GM23338 (cell line): ENCODE measurements around the gene WDR33. TPM values are rescaled to one million over a fixed set of nuclear protein-coding genes. Genes with fewer than 3 reads are reported as not detected.
A peak's percentile ranks its signal among the peaks of the same experiment; 100 is the strongest.

Experiments used
- ATAC-seq: fragments of 200-7000 bp; cut with Tn5 transposase; 3 replicates; pipeline ENCODE4 v1.9.1; 2020
- DNase-seq: peaks from one replicate; pipeline ENCODE4 v3.0.0-alpha.2; 2015; ENCODE audit warnings: low spot score
- H2AFZ ChIP-seq: fragments of 200-600 bp; sonication (generic); 2 replicates; pipeline ENCODE4 v1.8.0; 2016; ENCODE audit warnings: antibody characterized with exemption, mild to moderate bottlenecking, moderate library complexity
- H3F3A ChIP-seq: fragments of 200-600 bp; sonication (generic); replicated peaks from 2 replicates; pipeline ENCODE4 v1.8.0; 2017; ENCODE audit warnings: antibody characterized with exemption, mixed run types, low read depth
- H3K27ac ChIP-seq: fragments of 200-600 bp; sonication (generic); 2 replicates; pipeline ENCODE4 v1.6.1; 2016; ENCODE audit warnings: low read depth
- H3K27me3 ChIP-seq: fragments of 200-600 bp; sonication (generic); 2 replicates; pipeline ENCODE4 v1.8.0; 2016; ENCODE audit warnings: mild to moderate bottlenecking, mixed run types, moderate library complexity; ENCODE audit not compliant: insufficient read depth
- H3K36me3 ChIP-seq: fragments of 200-600 bp; sonication (generic); 2 replicates; pipeline ENCODE4 v1.8.0; 2016; ENCODE audit warnings: mild to moderate bottlenecking; ENCODE audit not compliant: insufficient read depth
- H3K4me1 ChIP-seq: fragments of 200-600 bp; sonication (generic); 2 replicates; pipeline ENCODE4 v1.8.0; 2016; ENCODE audit warnings: mild to moderate bottlenecking, moderate library complexity; ENCODE audit not compliant: insufficient read depth
- H3K4me2 ChIP-seq: fragments of 200-600 bp; sonication (generic); 2 replicates; pipeline ENCODE4 v1.7.1; 2017; ENCODE audit warnings: mixed run types
- H3K4me3 ChIP-seq: fragments of 200-600 bp; sonication (generic); 2 replicates; pipeline ENCODE4 v1.6.1; 2016; ENCODE audit warnings: mixed run types
- H3K79me2 ChIP-seq: fragments of 200-600 bp; sonication (generic); replicated peaks from 2 replicates; pipeline ENCODE4 v1.8.0; 2017; ENCODE audit warnings: mild to moderate bottlenecking; ENCODE audit not compliant: insufficient read depth
- H3K9me2 ChIP-seq: fragments of 200-600 bp; sonication (generic); 2 replicates; pipeline ENCODE4 v1.8.0; 2017; ENCODE audit not compliant: insufficient read depth
- H4K20me1 ChIP-seq: fragments of 200-600 bp; sonication (generic); replicated peaks from 2 replicates; pipeline ENCODE4 v1.8.0; 2017; ENCODE audit warnings: mild to moderate bottlenecking; ENCODE audit not compliant: insufficient read depth
- H3K27ac Mint-ChIP-seq: 2 replicates; pipeline ENCODE4 v1.8.0; 2020; ENCODE audit warnings: inconsistent platforms, mild to moderate bottlenecking, moderate library complexity, mixed read lengths
- H3K27me3 Mint-ChIP-seq: 3 replicates; pipeline ENCODE4 v1.8.0; 2022; ENCODE audit warnings: low read depth, mild to moderate bottlenecking, moderate library complexity, mixed read lengths, inconsistent platforms; ENCODE audit not compliant: insufficient read depth, poor library complexity
- H3K36me3 Mint-ChIP-seq: 3 replicates; pipeline ENCODE4 v1.8.0; 2021; ENCODE audit warnings: low read depth, mild to moderate bottlenecking, inconsistent platforms, moderate library complexity, mixed read lengths
- H3K4me1 Mint-ChIP-seq: 3 replicates; pipeline ENCODE4 v1.8.0; 2020; ENCODE audit warnings: mild to moderate bottlenecking, inconsistent platforms, mixed read lengths
- H3K4me3 Mint-ChIP-seq: 3 replicates; pipeline ENCODE4 v1.8.0; 2021; ENCODE audit warnings: moderate library complexity, mild to moderate bottlenecking, inconsistent platforms, mixed read lengths
- H3K9me3 Mint-ChIP-seq: 3 replicates; pipeline ENCODE4 v1.8.0; 2020; ENCODE audit warnings: moderate library complexity, mild to moderate bottlenecking, inconsistent platforms, mixed read lengths
- polyA plus RNA-seq: library from polyadenylated mRNA; unstranded; fragments of >200 nt; fragmentation: Nextera tagmentation; extraction: Ambion mirVana; gene quantifications from 2 replicates; pipeline ENCODE4 v1.2.1, GENCODE V29; 2016
- total RNA-seq: library from RNA; depleted of rRNA; stranded (reverse); fragments of >200 nt; shearing (Covaris generic); gene quantifications from 2 replicates; pipeline ENCODE4 v1.2.3, GENCODE V29; 2014
- TF ChIP-seq, protein P1 (sequence below): IDR thresholded peaks from 2 replicates; pipeline ENCODE4 v1.6.1; 2016; ENCODE audit warnings: antibody characterized with exemption
- TF ChIP-seq, protein P2 (sequence below): fragments of 250-450 bp; sonication (Bioruptor Pico); IDR thresholded peaks from 2 replicates; pipeline ENCODE4 v1.5.0; 2020; ENCODE audit warnings: mild to moderate bottlenecking, moderate library complexity
- TF ChIP-seq, protein P3 (sequence below), 2 experiments: fragments of 200-600 bp in 1 of 2; sonication (generic) in 1 of 2; conservative IDR thresholded peaks; 2 replicates each; pipeline versions ENCODE4 v1.5.1 to v1.6.1; 2016 to 2017; ENCODE audit warnings: antibody characterized with exemption in 2 of 2, low read depth in 2 of 2, mild to moderate bottlenecking in 2 of 2, moderate library complexity in 1 of 2

The WDR33 gene
- total and polyA plus RNA-seq, 2 experiments from 2014 or later, result 37.2 to 54.7 TPM

- H3K27me3 Mint-ChIP-seq, result no peaks in the 10 kb centered on the region
- H3K4me1 Mint-ChIP-seq, result peaks cover 22% of the 10 kb centered on the region
- peak overlapping the region; percentile 28 for H3K27ac Mint-ChIP-seq
- no peak overlapping the region for H2AFZ ChIP-seq
- no peaks in the 10 kb centered on the region for H3K9me2 ChIP-seq
- H3K36me3 Mint-ChIP-seq, result peaks cover 15% of the 10 kb centered on the region; the same call in 2 of the 3 replicates
- peaks cover 80% of the 10 kb centered on the region for H4K20me1 ChIP-seq
- H3K4me1 ChIP-seq, result peaks cover 18% of the 10 kb centered on the region
- ATAC-seq (peak; percentile 71), DNase-seq (no peak)
- H3K9me3 Mint-ChIP-seq, result no peaks in the 10 kb centered on the region; the same call in 2 of the 3 replicates
- TF ChIP-seq, protein P1, sequence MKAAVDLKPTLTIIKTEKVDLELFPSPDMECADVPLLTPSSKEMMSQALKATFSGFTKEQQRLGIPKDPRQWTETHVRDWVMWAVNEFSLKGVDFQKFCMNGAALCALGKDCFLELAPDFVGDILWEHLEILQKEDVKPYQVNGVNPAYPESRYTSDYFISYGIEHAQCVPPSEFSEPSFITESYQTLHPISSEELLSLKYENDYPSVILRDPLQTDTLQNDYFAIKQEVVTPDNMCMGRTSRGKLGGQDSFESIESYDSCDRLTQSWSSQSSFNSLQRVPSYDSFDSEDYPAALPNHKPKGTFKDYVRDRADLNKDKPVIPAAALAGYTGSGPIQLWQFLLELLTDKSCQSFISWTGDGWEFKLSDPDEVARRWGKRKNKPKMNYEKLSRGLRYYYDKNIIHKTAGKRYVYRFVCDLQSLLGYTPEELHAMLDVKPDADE, result no peak
- TF ChIP-seq, protein P2, sequence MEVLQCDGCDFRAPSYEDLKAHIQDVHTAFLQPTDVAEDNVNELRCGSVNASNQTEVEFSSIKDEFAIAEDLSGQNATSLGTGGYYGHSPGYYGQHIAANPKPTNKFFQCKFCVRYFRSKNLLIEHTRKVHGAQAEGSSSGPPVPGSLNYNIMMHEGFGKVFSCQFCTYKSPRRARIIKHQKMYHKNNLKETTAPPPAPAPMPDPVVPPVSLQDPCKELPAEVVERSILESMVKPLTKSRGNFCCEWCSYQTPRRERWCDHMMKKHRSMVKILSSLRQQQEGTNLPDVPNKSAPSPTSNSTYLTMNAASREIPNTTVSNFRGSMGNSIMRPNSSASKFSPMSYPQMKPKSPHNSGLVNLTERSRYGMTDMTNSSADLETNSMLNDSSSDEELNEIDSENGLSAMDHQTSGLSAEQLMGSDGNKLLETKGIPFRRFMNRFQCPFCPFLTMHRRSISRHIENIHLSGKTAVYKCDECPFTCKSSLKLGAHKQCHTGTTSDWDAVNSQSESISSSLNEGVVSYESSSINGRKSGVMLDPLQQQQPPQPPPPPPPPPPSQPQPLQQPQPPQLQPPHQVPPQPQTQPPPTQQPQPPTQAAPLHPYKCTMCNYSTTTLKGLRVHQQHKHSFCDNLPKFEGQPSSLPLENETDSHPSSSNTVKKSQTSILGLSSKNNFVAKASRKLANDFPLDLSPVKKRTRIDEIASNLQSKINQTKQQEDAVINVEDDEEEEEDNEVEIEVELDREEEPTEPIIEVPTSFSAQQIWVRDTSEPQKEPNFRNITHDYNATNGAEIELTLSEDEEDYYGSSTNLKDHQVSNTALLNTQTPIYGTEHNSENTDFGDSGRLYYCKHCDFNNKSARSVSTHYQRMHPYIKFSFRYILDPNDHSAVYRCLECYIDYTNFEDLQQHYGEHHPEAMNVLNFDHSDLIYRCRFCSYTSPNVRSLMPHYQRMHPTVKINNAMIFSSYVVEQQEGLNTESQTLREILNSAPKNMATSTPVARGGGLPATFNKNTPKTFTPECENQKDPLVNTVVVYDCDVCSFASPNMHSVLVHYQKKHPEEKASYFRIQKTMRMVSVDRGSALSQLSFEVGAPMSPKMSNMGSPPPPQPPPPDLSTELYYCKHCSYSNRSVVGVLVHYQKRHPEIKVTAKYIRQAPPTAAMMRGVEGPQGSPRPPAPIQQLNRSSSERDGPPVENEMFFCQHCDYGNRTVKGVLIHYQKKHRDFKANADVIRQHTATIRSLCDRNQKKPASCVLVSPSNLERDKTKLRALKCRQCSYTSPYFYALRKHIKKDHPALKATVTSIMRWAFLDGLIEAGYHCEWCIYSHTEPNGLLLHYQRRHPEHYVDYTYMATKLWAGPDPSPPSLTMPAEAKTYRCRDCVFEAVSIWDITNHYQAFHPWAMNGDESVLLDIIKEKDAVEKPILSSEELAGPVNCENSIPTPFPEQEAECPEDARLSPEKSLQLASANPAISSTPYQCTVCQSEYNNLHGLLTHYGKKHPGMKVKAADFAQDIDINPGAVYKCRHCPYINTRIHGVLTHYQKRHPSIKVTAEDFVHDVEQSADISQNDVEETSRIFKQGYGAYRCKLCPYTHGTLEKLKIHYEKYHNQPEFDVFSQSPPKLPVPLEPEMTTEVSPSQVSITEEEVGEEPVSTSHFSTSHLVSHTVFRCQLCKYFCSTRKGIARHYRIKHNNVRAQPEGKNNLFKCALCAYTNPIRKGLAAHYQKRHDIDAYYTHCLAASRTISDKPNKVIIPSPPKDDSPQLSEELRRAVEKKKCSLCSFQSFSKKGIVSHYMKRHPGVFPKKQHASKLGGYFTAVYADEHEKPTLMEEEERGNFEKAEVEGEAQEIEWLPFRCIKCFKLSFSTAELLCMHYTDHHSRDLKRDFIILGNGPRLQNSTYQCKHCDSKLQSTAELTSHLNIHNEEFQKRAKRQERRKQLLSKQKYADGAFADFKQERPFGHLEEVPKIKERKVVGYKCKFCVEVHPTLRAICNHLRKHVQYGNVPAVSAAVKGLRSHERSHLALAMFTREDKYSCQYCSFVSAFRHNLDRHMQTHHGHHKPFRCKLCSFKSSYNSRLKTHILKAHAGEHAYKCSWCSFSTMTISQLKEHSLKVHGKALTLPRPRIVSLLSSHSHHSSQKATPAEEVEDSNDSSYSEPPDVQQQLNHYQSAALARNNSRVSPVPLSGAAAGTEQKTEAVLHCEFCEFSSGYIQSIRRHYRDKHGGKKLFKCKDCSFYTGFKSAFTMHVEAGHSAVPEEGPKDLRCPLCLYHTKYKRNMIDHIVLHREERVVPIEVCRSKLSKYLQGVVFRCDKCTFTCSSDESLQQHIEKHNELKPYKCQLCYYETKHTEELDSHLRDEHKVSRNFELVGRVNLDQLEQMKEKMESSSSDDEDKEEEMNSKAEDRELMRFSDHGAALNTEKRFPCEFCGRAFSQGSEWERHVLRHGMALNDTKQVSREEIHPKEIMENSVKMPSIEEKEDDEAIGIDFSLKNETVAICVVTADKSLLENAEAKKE, result peak; percentile 54; the same call in 1 of the 2 replicates
- H3K4me2 ChIP-seq, result no peak overlapping the region; the same call in 1 of the 2 replicates
- no peaks in the 10 kb centered on the region for H3F3A ChIP-seq
- H3K79me2 ChIP-seq, result peaks cover 99% of the 10 kb centered on the region
- H3K36me3 ChIP-seq, result no peaks in the 10 kb centered on the region
- H3K4me3 Mint-ChIP-seq, result no peak overlapping the region
- H3K27ac ChIP-seq, result 0 out of 2 replicates have a peak overlapping the region, but pooled peaks have one; percentile 10
- H3K27me3 ChIP-seq, result no peaks in the 10 kb centered on the region
- no peak overlapping the region for H3K4me3 ChIP-seq
Observed at GRCh38 chr2:127776122-127776780, 34.7 kb downstream of the WDR33 start.

DNA sequence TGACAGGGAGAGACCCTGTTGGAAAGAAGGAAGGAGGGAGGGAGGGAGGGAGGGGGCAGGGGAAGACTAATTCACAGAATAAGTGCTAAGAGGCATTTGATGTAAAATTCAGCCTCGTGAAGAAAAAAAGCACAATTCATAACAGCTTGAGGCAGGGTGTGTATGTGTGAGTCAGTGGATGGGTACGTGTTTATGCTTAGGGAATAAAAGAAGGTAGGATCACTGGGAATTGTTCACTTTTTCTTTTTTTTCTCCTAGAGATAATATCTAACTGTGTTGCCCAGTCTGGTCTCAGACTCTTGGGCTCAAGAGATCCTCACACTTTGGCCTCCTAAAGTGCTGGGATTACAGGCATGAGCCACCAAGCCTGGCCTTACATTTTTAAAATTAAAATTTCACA lies 39.2 kb downstream of the WDR33 start:
- Mint-ChIP-seq H3K27ac (no peak overlapping the region), H3K4me3 (no peak overlapping the region), H3K27me3 (no peaks in the 10 kb centered on the region), H3K36me3 (peaks cover 20% of the 10 kb centered on the region), H3K9me3 (no peaks in the 10 kb centered on the region; the same call in 2 of the 3 replicates), H3K4me1 (peaks cover 13% of the 10 kb centered on the region)
- Histone ChIP-seq H3K4me1 (peaks cover 10% of the 10 kb centered on the region), H3K79me2 (peaks cover 65% of the 10 kb centered on the region), H3K4me3 (no peak overlapping the region), H3F3A (no peaks in the 10 kb centered on the region), H3K4me2 (no peak overlapping the region), H3K27ac (no peak overlapping the region), H3K9me2 (no peaks in the 10 kb centered on the region), H3K36me3 (peaks cover 15% of the 10 kb centered on the region; the same call in 1 of the 2 replicates), H4K20me1 (peaks cover 61% of the 10 kb centered on the region), H2AFZ (no peak overlapping the region), H3K27me3 (no peaks in the 10 kb centered on the region)
- DNase-seq (no peak), ATAC-seq (no peak)
- TF ChIP-seq, protein P3, sequence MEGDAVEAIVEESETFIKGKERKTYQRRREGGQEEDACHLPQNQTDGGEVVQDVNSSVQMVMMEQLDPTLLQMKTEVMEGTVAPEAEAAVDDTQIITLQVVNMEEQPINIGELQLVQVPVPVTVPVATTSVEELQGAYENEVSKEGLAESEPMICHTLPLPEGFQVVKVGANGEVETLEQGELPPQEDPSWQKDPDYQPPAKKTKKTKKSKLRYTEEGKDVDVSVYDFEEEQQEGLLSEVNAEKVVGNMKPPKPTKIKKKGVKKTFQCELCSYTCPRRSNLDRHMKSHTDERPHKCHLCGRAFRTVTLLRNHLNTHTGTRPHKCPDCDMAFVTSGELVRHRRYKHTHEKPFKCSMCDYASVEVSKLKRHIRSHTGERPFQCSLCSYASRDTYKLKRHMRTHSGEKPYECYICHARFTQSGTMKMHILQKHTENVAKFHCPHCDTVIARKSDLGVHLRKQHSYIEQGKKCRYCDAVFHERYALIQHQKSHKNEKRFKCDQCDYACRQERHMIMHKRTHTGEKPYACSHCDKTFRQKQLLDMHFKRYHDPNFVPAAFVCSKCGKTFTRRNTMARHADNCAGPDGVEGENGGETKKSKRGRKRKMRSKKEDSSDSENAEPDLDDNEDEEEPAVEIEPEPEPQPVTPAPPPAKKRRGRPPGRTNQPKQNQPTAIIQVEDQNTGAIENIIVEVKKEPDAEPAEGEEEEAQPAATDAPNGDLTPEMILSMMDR (conservative IDR thresholded peaks at IDR 0.05; ENCODE audit: low read depth in 2 of 2), result no peak
